RWPE2 (cell line): Measurements from ENCODE around the gene SERPINB2.

ENCODE experiments used
- ATAC-seq: fragments of 200-7000 bp; cut with Tn5 transposase; 3 replicates; pipeline ENCODE4 v1.9.1; 2021; ENCODE audit warnings: low read depth
- DNase-seq: peaks from one replicate; pipeline ENCODE4 v3.0.0-alpha.2; 2020; ENCODE audit warnings: low spot score
- H3K27ac ChIP-seq: fragments of 450-650 bp; 2 replicates; pipeline ENCODE4 v1.5.1; 2017; ENCODE audit warnings: mild to moderate bottlenecking; ENCODE audit not compliant: poor library complexity, severe bottlenecking
- H3K27me3 ChIP-seq: fragments of 250-450 bp; sonication (Bioruptor Pico); 2 replicates; pipeline ENCODE4 v1.5.1; 2021; ENCODE audit warnings: mild to moderate bottlenecking, moderate library complexity; ENCODE audit not compliant: insufficient read depth, poor library complexity, severe bottlenecking
- H3K36me3 ChIP-seq: fragments of 250-450 bp; sonication (Bioruptor Pico); 2 replicates; pipeline ENCODE4 v1.5.1; 2020; ENCODE audit warnings: low read depth, mild to moderate bottlenecking, moderate library complexity
- H3K4me1 ChIP-seq: fragments of 250-450 bp; sonication (Bioruptor Pico); 2 replicates; pipeline ENCODE4 v1.5.1; 2021; ENCODE audit warnings: mild to moderate bottlenecking, moderate library complexity; ENCODE audit not compliant: insufficient read depth, poor library complexity, severe bottlenecking
- H3K4me3 ChIP-seq: fragments of 250-450 bp; sonication (Bioruptor Pico); 2 replicates; pipeline ENCODE4 v1.5.1; 2021; ENCODE audit warnings: mild to moderate bottlenecking, moderate library complexity; ENCODE audit not compliant: severe bottlenecking
- H3K9me3 ChIP-seq: fragments of 250-450 bp; sonication (Bioruptor Pico); 2 replicates; pipeline ENCODE4 v1.5.1; 2021; ENCODE audit warnings: mild to moderate bottlenecking, moderate library complexity; ENCODE audit not compliant: severe bottlenecking
- CTCF ChIP-seq: fragments of 450-650 bp; IDR thresholded peaks from one replicate; pipeline ENCODE4 v1.5.1; 2017; ENCODE audit warnings: mild to moderate bottlenecking, moderate library complexity; ENCODE audit not compliant: poor library complexity, severe bottlenecking

SERPINB2 gene

DNA sequence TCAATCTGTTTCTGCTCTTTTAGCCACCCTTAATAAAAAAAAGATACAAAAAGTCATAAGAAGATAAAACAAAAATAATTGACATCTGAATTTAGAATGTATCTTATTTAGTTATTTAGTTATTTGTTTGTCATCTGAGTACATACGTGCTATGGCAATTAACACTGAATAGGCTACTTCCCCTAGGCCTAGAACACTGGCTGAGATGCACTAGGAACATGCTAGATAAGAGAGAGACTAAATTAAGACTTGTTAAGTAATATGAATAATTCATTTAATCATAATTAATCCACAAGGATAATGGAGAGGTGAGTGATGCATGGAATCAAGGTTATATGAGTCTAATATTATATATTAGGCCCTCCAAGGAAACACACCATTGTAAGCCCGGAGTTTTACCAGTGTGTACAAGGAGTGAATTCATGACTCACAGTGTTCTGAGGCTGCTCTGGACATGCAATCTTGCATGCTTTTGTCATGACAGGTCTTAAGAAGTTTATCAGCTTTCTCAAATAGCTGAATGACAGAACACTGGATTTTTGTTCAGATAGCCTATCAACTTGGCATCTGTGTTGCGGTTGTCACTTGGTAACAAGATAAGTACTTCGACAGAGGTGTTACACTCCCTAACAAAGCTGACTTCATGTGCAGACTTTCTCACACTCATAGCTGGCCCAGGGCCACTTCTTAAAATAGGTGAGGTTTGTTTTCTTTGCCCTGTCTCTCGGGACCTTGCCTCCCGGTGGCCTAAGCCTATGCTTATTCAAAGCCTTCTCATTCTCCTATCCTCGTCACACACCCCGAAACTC lies 5.0 kb upstream of the SERPINB2 start:
- DNase-seq, result peak; percentile 74
- no peaks in the 10 kb centered on the region for H3K36me3 ChIP-seq
- no peak overlapping the region for H3K4me3 ChIP-seq
- peak; percentile 93 for ATAC-seq
- no peak for TF ChIP-seq CTCF
- no peaks in the 10 kb centered on the region for H3K9me3 ChIP-seq
- H3K4me1 ChIP-seq, result peaks cover 24% of the 10 kb centered on the region
- peak overlapping the region; percentile 93 for H3K27ac ChIP-seq
- H3K27me3 ChIP-seq, result no peaks in the 10 kb centered on the region

- Histone ChIP-seq H3K4me3 (no peak overlapping the region), H3K36me3 (no peaks in the 10 kb centered on the region), H3K27ac (peak overlapping the region; percentile 93), H3K27me3 (no peaks in the 10 kb centered on the region), H3K9me3 (no peaks in the 10 kb centered on the region), H3K4me1 (peaks cover 30% of the 10 kb centered on the region)
- ATAC-seq (no peak), DNase-seq (no peak)
- TF ChIP-seq CTCF, result no peak
Measured at GRCh38 chr18:63883617-63884016, 3.9 kb upstream of the SERPINB2 start.

GRCh38 chr18:63888470-63889190 lies 1.1 kb downstream of the SERPINB2 start:
- Histone ChIP-seq H3K36me3 (no peaks in the 10 kb centered on the region), H3K4me1 (peaks cover 9% of the 10 kb centered on the region), H3K4me3 (no peak overlapping the region), H3K27me3 (no peaks in the 10 kb centered on the region), H3K9me3 (no peaks in the 10 kb centered on the region), H3K27ac (no peak overlapping the region)
- DNase-seq (no peak), ATAC-seq (no peak)
- TF ChIP-seq CTCF, result no peak

DNA sequence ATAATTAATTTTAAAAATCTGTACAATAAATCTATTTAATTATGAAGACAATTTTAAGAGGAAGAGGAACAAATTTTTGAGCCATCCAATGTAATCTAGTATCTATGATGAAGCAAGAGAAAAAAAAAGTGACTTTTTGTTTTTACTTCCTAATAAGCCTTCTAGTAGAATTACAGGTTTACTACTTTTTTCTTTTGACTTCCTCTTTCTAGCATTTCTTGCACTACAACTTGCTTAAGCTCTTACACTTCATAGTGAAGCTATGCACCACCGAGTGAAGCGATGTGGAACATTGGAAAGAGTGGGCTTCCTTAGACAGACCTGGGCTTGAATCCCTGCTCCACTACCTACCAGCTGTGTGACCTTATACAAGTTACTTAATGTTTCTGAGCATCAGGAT lies 2.1 kb downstream of the SERPINB2 start:
- Histone ChIP-seq H3K9me3 (no peaks in the 10 kb centered on the region), H3K36me3 (no peaks in the 10 kb centered on the region), H3K4me3 (no peak overlapping the region), H3K4me1 (peaks cover 8% of the 10 kb centered on the region), H3K27ac (no peak overlapping the region), H3K27me3 (no peaks in the 10 kb centered on the region)
- ATAC-seq, result no peak
- TF ChIP-seq CTCF, result no peak
- no peak for DNase-seq
